Panc1 (cell line): Measurements from ENCODE around the gene TTC23. TPM values are rescaled to one million over a fixed set of nuclear protein-coding genes. Genes with fewer than 3 reads are reported as not detected.
A peak's percentile ranks its signal among the peaks of the same experiment; 100 is the strongest.

ENCODE experiments used
- ATAC-seq: fragments of 200-7000 bp; cut with Tn5 transposase; 2 replicates; pipeline ENCODE4 v1.9.1; 2020; ENCODE audit warnings: mild to moderate bottlenecking, moderate library complexity
- BruUV-seq: library from RNA; stranded (reverse); fragments of 400-500 nt; replicated peaks from 2 replicates; lab custom pipeline; 2021; lab: Mats Ljungman, UMichigan
- CTCF ChIA-PET: fragments of 300-600 bp; sonication (Branson Sonifier 250); formaldehyde crosslinking; loops from one replicate; lab custom pipeline; 2022; ENCODE audit warnings: antibody characterized with exemption; lab: Charles Lee
- POLR2A ChIA-PET: fragments of 300-600 bp; sonication (Branson Sonifier 250); formaldehyde crosslinking; loops from one replicate; lab custom pipeline; 2022; ENCODE audit warnings: antibody characterized with exemption; lab: Charles Lee
- DNase-seq: peaks from one replicate; pipeline ENCODE4 v3.0.0-alpha.2; 2010; ENCODE audit warnings: low read depth, low spot score
- H3K27ac ChIP-seq: 2 replicates; pipeline ENCODE4 v1.5.1; 2011; ENCODE audit warnings: mild to moderate bottlenecking, low read length, inconsistent platforms
- H3K27me3 ChIP-seq: fragments of 200-500 bp; sonication (Bioruptor generic); 2 replicates; pipeline ENCODE4 v1.6.0; 2014; ENCODE audit warnings: low read length, inconsistent platforms; ENCODE audit not compliant: control insufficient read depth, insufficient read depth
- H3K36me3 ChIP-seq: fragments of 200-500 bp; sonication (Bioruptor generic); 2 replicates; pipeline ENCODE4 v1.5.1; 2014; ENCODE audit warnings: inconsistent platforms, mild to moderate bottlenecking, low read length, moderate library complexity; ENCODE audit not compliant: control insufficient read depth, insufficient read depth
- H3K4me1 ChIP-seq: 2 replicates; pipeline ENCODE4 v1.5.1; 2011; ENCODE audit warnings: inconsistent platforms, mild to moderate bottlenecking, low read length, moderate library complexity; ENCODE audit not compliant: control insufficient read depth, insufficient read depth
- H3K4me3 ChIP-seq, 2 experiments: 2 replicates each; pipeline ENCODE4 v1.5.1; 2011 to 2012; ENCODE audit warnings: low read depth in 2 of 2, low read length in 2 of 2, mild to moderate bottlenecking in 2 of 2, inconsistent platforms in 1 of 2, moderate library complexity in 1 of 2
- H3K9me3 ChIP-seq: fragments of 200-500 bp; sonication (Bioruptor generic); 2 replicates; pipeline ENCODE4 v1.5.1; 2014; ENCODE audit warnings: low read depth, mild to moderate bottlenecking, inconsistent platforms, low read length, moderate library complexity; ENCODE audit not compliant: control insufficient read depth, insufficient read depth
- CTCF ChIP-seq: fragments of 450-650 bp; IDR thresholded peaks from 2 replicates; pipeline ENCODE4 v1.5.1; 2017; ENCODE audit warnings: mild to moderate bottlenecking
- POLR2AphosphoS5 ChIP-seq: IDR thresholded peaks from 2 replicates; pipeline ENCODE4 v1.6.1; 2012; ENCODE audit warnings: mild to moderate bottlenecking, low read depth, low read length, moderate library complexity
- REST ChIP-seq, 2 experiments: IDR thresholded peaks; 2 replicates each; pipeline ENCODE4 v1.6.1; 2011 to 2012; ENCODE audit warnings: low read depth in 2 of 2, control low read depth in 1 of 2, low read length in 1 of 2, mild to moderate bottlenecking in 1 of 2, moderate library complexity in 1 of 2; ENCODE audit not compliant: insufficient read depth in 1 of 2
- SIN3A ChIP-seq: IDR thresholded peaks from 2 replicates; pipeline ENCODE4 v1.6.1; 2012; ENCODE audit warnings: low read depth, mild to moderate bottlenecking, low read length, moderate library complexity, borderline replicate concordance; ENCODE audit not compliant: insufficient read depth
- TCF7L2 ChIP-seq: IDR thresholded peaks from 2 replicates; pipeline ENCODE4 v1.6.1; 2011; ENCODE audit warnings: mild to moderate bottlenecking, low read depth, low read length, inconsistent platforms
- in situ Hi-C: cut with HindIII; loops from 2 replicates; pipeline ENCODE4 v1.10.0; 2016; ENCODE audit warnings: low sequenced_read_pairs, low pct_unique_long_range_greater_than_20kb
- intact Hi-C: fragments of 100-400 bp; cut with micrococcal nuclease; formaldehyde crosslinking; loops from one replicate; pipeline ENCODE4 v1.10.0; 2022; ENCODE audit not compliant: unreplicated experiment
- total RNA-seq: library from RNA; stranded (reverse); gene quantifications from one replicate; pipeline ENCODE4 v1.2.1, GENCODE V29; 2021; ENCODE audit not compliant: unreplicated experiment

TTC23 gene
- total RNA-seq, 1 experiment from 2014 or later, result 21.7 TPM

GRCh38 chr15:99132122-99132521 is 117.3 kb downstream of the TTC23 start:
- no TSS peak for BruUV-seq
- Histone ChIP-seq H3K36me3 (peaks cover 5% of the 10 kb centered on the region; the same call in 1 of the 2 replicates), H3K4me1 (no peaks in the 10 kb centered on the region; the same call in 1 of the 2 replicates), H3K9me3 (no peaks in the 10 kb centered on the region), H3K27me3 (no peaks in the 10 kb centered on the region), H3K27ac (no peak overlapping the region), H3K4me3 (no peak overlapping the region)
- in situ Hi-C loops, result no loop called here
- intact Hi-C loops, result no loop called here
- ChIA-PET POLR2A (no interaction called here), CTCF (no interaction called here)
- DNase-seq (no peak), ATAC-seq (0 out of 2 replicates have a peak, but pooled peaks have one; percentile 8)
- TF ChIP-seq TCF7L2 (no peak), POLR2AphosphoS5 (no peak), REST (IDR thresholded peaks at IDR 0.05; ENCODE audit: insufficient read depth in 1 of 2, low read depth in 2 of 2, low read length in 1 of 2) (no peak), CTCF (no peak), SIN3A (no peak)

- TF ChIP-seq CTCF (no peak), SIN3A (no peak), POLR2AphosphoS5 (no peak), TCF7L2 (no peak), REST (IDR thresholded peaks at IDR 0.05; ENCODE audit: insufficient read depth in 1 of 2, low read depth in 2 of 2, low read length in 1 of 2) (no peak)
- CTCF ChIA-PET, result no interaction called here
- peak; percentile 33; the same call in 1 of the 2 replicates for ATAC-seq
- intact Hi-C loops (no loop called here), in situ Hi-C loops (no loop called here)
- peaks cover 5% of the 10 kb centered on the region; the same call in 1 of the 2 replicates for H3K36me3 ChIP-seq
- H3K4me3 ChIP-seq, result no peak overlapping the region
- no peak for DNase-seq
- POLR2A ChIA-PET, result no interaction called here
- BruUV-seq, result no TSS peak
- no peaks in the 10 kb centered on the region for H3K9me3 ChIP-seq
- H3K27ac ChIP-seq, result no peak overlapping the region
- no peaks in the 10 kb centered on the region for H3K27me3 ChIP-seq
- no peaks in the 10 kb centered on the region; the same call in 1 of the 2 replicates for H3K4me1 ChIP-seq
These were observed 117.8 kb downstream of the TTC23 start for GRCh38 chr15:99131441-99132023.
